Measurements from ENCODE around the gene ZNF189.

Gene ZNF189

GRCh38 chr9:101403516-101404285 lies 5.0 kb downstream of the ZNF189 start:
- Histone ChIP-seq H3K36me3 (peaks cover 91% of the 10 kb centered on the region), H3K27me3 (ENCODE audit: insufficient read depth, low read depth, severe bottlenecking) (no peaks in the 10 kb centered on the region), H3K27ac (no peak overlapping the region), H3K4me3 (ENCODE audit: low read depth, low read length) (no peak overlapping the region), H3K9me3 (ENCODE audit: severe bottlenecking) (peaks cover 19% of the 10 kb centered on the region)
- TF ChIP-seq CTCF (IDR thresholded peaks at IDR 0.05; ENCODE audit: low read depth, low read length), result no peak
- no peak for DNase-seq

- DNase-seq, result no peak
- no peak overlapping the region for H3K27ac ChIP-seq
- H3K27me3 ChIP-seq (ENCODE audit: insufficient read depth, low read depth, severe bottlenecking), result no peaks in the 10 kb centered on the region
- peaks cover 78% of the 10 kb centered on the region for H3K36me3 ChIP-seq
- H3K9me3 ChIP-seq (ENCODE audit: severe bottlenecking), result peaks cover 46% of the 10 kb centered on the region
- no peak for TF ChIP-seq CTCF (IDR thresholded peaks at IDR 0.05; ENCODE audit: low read depth, low read length)
- no peak overlapping the region for H3K4me3 ChIP-seq (ENCODE audit: low read depth, low read length)
These were observed 9.9 kb downstream of the ZNF189 start for GRCh38 chr9:101408374-101409078.

- peaks cover 73% of the 10 kb centered on the region for H3K36me3 ChIP-seq
- DNase-seq, result no peak
These were observed 10.4 kb downstream of the ZNF189 start for GRCh38 chr9:101409079-101409477.

GRCh38 chr9:101414839-101415238 lies 16.2 kb downstream of the ZNF189 start:
- no peak for DNase-seq
- H3K27me3 ChIP-seq (ENCODE audit: insufficient read depth, low read depth, severe bottlenecking), result no peaks in the 10 kb centered on the region
- H3K27ac ChIP-seq, result no peak overlapping the region
- H3K9me3 ChIP-seq (ENCODE audit: severe bottlenecking), result peaks cover 21% of the 10 kb centered on the region
- peaks cover 15% of the 10 kb centered on the region for H3K36me3 ChIP-seq
- TF ChIP-seq CTCF (IDR thresholded peaks at IDR 0.05; ENCODE audit: low read depth, low read length), result no peak
- no peak overlapping the region for H3K4me3 ChIP-seq (ENCODE audit: low read depth, low read length)

More at GRCh38 chr9:101409079-101409477, 10.4 kb downstream of the ZNF189 start:
- no peak overlapping the region for H3K4me3 ChIP-seq (ENCODE audit: low read depth, low read length)
- no peak overlapping the region for H3K27ac ChIP-seq
- TF ChIP-seq CTCF (IDR thresholded peaks at IDR 0.05; ENCODE audit: low read depth, low read length), result no peak
- H3K27me3 ChIP-seq (ENCODE audit: insufficient read depth, low read depth, severe bottlenecking), result no peaks in the 10 kb centered on the region
- H3K9me3 ChIP-seq (ENCODE audit: severe bottlenecking), result peaks cover 46% of the 10 kb centered on the region

- no peaks in the 10 kb centered on the region for H3K27me3 ChIP-seq (ENCODE audit: insufficient read depth, low read depth, severe bottlenecking)
- DNase-seq, result no peak
- H3K4me3 ChIP-seq (ENCODE audit: low read depth, low read length), result no peak overlapping the region
- peaks cover 13% of the 10 kb centered on the region for H3K36me3 ChIP-seq
- peaks cover 18% of the 10 kb centered on the region for H3K9me3 ChIP-seq (ENCODE audit: severe bottlenecking)
- no peak for TF ChIP-seq CTCF (IDR thresholded peaks at IDR 0.05; ENCODE audit: low read depth, low read length)
- H3K27ac ChIP-seq, result no peak overlapping the region
These were observed 16.9 kb downstream of the ZNF189 start for GRCh38 chr9:101415578-101415977.
